MV-4-11 (cell line): Measurements from ENCODE around the gene FLACC1.

ENCODE experiments used
- DNase-seq: peaks from one replicate; lab custom pipeline; 2025; lab: John Stamatoyannopoulos, UW

Gene FLACC1

DNA sequence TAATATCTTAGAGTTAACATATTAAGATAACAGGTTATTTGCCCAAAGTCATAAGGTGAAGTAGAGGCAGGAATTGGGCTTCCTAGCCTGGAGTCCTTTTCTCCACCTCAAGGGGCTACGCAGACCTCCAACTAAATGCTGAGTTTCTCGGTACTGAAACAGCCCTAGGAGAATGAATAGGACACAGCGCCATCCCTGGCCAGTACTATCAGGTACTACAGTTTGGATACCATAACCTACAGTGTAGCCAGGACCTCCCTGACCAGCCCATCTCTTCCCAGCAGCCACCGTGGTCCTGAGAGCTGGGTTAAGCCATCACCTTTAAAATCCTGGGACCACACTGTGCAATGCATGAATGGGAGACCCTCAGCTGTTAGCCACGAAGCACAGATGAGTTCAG lies 81.2 kb downstream of the FLACC1 start:
- no peak for DNase-seq

GRCh38 chr2:201275069-201275468 lies 82.1 kb downstream of the FLACC1 start:
- no peak for DNase-seq

DNA sequence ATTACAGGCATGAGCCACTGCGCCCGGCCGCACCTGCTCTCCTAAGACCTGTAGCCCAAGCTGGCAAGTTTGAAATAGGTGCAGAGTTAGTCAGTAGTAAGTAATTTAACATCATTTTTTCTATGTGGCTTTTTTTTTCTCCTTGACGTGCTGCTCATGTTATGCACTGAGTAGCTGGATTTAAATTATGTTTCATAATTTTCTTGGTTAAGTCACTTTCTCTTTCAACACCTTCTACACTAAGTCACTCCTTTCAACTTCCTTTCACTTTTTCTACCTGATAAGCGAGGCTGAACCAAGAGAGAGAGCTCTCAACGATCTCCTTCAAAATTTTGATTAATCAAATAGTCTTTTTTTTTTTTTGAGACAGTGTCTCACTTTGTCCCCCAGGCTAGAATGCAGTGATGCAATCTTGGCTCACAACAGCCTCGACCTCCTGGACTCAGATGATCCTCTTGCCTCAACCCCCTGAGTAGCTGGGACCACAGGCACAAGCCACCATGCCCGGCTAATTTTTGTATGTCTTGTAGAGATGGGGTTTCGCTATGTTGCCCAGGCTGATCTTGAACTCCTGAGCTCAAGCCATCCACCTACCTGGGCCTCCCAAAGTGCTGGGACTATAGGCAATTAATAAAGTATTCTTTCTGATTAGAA lies 83.7 kb downstream of the FLACC1 start:
- no peak for DNase-seq

GRCh38 chr2:201271917-201272316 lies 85.2 kb downstream of the FLACC1 start:
- DNase-seq, result no peak

DNA sequence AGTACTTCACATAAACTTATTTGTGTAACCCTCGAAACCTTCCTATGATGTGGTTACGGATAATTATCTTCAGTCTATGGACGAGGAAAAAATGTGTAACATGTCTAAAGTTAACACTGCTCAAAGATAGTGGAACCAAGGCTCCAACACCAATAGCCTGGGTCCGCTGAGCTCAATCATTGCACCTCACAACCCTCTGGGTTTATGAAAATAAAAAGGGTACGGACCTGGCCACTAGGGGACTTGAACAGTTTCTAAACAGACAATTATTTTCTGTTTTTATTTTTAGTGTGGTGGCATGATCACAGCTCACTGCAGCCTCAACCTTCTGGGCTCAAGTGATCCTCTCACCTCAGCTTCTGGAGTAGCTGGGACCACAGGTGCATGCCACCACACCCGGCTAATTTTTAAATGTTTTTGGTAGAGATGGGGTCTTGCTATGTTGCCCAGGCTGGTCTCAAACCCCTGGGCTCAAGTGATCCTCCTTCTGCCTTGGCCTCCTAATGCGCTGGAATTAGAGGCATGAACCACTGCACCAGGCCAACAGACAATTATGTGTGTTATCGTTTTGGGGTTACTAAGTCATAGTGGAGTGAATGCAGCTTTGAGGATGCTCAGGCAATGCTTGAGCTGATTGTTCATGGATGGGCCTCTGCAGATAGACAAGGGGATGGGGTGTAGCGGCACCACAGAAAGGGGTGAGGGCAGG lies 86.7 kb downstream of the FLACC1 start:
- no peak for DNase-seq

GRCh38 chr2:201269764-201270163 lies 87.4 kb downstream of the FLACC1 start:
- no peak for DNase-seq

GRCh38 chr2:201267278-201268030 lies 89.7 kb downstream of the FLACC1 start:
- DNase-seq, result no peak

DNA sequence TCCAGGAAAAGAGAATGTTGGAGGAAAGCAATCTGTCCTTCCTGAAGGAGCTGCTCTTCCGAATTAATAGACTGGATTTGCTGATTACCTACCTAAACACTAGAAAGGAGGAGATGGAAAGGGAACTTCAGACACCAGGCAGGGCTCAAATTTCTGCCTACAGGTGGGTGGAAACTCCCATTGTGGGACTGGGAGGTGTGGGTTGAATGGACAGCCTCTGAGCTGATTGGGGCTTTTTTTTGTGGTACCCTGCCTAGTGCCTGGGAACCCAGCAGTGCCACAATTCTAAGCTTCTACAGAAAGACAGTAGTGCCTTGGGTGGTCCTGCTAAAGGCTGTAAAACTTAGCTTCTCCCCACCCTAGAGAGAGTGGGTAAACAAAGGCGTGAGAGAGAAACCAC lies 90.5 kb downstream of the FLACC1 start:
- no peak for DNase-seq

- no peak for DNase-seq
Observed at GRCh38 chr2:201264472-201265173, 92.5 kb downstream of the FLACC1 start.

- DNase-seq, result no peak
Observed at GRCh38 chr2:201263779-201264178, 93.4 kb downstream of the FLACC1 start.

- DNase-seq, result no peak
Observed at GRCh38 chr2:201262718-201263117, 94.4 kb downstream of the FLACC1 start.

GRCh38 chr2:201261906-201262305 lies 95.2 kb downstream of the FLACC1 start:
- no peak for DNase-seq

GRCh38 chr2:201261471-201261870 lies 95.7 kb downstream of the FLACC1 start:
- no peak for DNase-seq

DNA sequence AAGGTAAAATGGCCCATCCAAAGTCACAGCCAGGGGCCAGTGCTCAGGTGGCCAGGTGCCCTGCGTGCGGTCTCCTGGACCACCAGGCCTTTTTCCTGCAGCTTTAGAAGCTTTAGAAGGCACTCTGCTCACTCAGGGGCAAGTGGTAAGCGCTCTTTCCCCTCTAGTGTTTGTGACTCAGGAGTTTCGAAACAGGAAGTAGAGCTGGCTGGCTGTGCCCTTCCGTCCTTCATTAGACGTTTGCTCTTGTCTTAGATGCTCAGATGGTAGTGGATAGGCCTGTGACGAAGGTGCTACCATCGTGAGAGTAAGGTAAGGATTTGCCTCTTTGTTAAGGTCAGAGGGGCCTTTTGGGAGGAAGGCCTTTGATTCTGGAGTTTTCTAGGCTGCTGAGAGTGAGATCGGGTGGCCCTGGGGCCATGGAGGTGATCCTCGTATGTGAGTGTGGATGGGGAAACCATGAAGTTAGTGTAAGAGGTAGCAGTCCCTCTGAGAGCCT lies 96.8 kb downstream of the FLACC1 start, which contains the start of gene CASP8:
TSS of gene CASP8 (plus strand) at position 235 of the 499 bp plus-strand sequence. CDS start 5,951 bp downstream, outside the sequence.
- DNase-seq, result peak; percentile 89

- peak; percentile 36 for DNase-seq
Observed at GRCh38 chr2:201258666-201259615, 98.2 kb downstream of the FLACC1 start.

- DNase-seq, result peak; percentile 88
Observed at GRCh38 chr2:201257956-201258665, 99.0 kb downstream of the FLACC1 start.

DNA sequence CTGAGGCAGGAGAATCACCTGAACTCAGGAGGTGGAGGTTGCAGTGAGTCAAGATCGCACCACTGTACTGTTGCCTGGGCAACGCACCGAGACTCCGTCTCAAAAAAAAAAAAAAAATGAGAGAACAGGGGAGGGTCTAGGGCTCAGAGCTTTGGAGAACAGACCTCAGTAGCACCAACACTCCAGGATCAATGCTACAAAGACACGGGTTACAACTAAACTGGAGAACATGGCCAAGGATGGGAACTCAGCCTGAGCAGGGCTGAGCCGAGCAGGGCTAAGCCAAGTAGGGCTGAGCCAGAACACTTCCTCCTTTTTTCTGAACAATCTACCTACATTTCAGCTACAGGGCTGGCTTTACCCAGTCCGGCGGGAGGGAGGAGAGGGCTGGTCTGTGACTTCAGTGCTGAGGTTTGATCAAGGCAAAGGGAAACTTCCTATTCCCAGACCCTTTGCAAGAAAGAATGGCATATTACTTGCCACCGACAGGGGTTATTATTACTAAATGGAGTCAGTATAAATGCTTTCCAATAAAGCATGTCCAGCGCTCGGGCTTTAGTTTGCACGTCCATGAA lies 99.7 kb downstream of the FLACC1 start:
- DNase-seq, result peak; percentile 88

GRCh38 chr2:201256082-201256481 lies 101.1 kb downstream of the FLACC1 start:
- no peak for DNase-seq

GRCh38 chr2:201255408-201256033 lies 101.6 kb downstream of the FLACC1 start:
- DNase-seq, result no peak
